ENCODE results near the gene FGF14. TPM values are rescaled to one million over a fixed set of nuclear protein-coding genes. Genes with fewer than 3 reads are reported as not detected.

Gene FGF14
- total RNA-seq, 4 donors from 2014 or later = 0.04 to 1.4 (median 0.38) TPM

GRCh38 chr13:101811881-101812280 lies 590.0 kb downstream of the FGF14 start:
- no peak for TF ChIP-seq POLR2A (IDR thresholded peaks at IDR 0.05)
- TF ChIP-seq, protein P1, sequence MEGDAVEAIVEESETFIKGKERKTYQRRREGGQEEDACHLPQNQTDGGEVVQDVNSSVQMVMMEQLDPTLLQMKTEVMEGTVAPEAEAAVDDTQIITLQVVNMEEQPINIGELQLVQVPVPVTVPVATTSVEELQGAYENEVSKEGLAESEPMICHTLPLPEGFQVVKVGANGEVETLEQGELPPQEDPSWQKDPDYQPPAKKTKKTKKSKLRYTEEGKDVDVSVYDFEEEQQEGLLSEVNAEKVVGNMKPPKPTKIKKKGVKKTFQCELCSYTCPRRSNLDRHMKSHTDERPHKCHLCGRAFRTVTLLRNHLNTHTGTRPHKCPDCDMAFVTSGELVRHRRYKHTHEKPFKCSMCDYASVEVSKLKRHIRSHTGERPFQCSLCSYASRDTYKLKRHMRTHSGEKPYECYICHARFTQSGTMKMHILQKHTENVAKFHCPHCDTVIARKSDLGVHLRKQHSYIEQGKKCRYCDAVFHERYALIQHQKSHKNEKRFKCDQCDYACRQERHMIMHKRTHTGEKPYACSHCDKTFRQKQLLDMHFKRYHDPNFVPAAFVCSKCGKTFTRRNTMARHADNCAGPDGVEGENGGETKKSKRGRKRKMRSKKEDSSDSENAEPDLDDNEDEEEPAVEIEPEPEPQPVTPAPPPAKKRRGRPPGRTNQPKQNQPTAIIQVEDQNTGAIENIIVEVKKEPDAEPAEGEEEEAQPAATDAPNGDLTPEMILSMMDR (IDR thresholded peaks at IDR 0.05) = no peak
- no peaks in the 10 kb centered on the region for H3K27me3 ChIP-seq
- intact Hi-C loops (cut with DNase I) = no loop called here
- DNase-seq = no peak
- H3K4me1 ChIP-seq = no peaks in the 10 kb centered on the region
- H3K27ac ChIP-seq = no peak overlapping the region
- H3K9me3 ChIP-seq = no peaks in the 10 kb centered on the region
- WGBS, 2 donors = 64 to 77% methylated on average over 1 of the region's 1 CpG
- H3K36me3 ChIP-seq = no peaks in the 10 kb centered on the region
- H3K4me3 ChIP-seq (replicated peaks in 1 of 3) = no peak overlapping the region

DNA sequence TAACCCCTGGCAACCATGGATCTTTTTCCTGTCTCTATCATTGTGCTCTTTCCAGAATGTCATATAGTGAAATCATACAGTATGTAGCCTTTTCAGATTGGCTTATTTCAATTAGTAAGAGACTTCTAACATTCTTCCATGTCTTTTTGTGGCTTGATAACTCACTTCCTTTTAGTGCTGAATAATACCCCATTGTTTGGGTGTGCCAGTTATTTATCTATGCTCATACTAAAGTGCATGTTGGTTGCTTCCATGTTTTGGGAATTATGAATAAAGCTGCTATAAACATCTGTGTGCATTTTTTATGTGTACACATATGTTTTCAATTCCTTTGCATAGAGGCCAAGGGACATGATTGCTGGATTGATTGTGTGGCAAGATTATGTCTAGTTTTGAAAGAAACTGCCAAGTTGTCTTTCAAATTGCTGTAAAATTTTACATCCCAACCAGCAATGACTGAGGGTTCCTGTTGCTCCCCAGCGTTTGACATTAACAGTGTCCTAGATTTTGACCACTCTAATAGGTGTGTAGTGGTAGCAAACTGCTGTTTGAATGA lies 590.5 kb downstream of the FGF14 start:
- H3K36me3 ChIP-seq = no peaks in the 10 kb centered on the region
- no peak for DNase-seq
- 80 to 91% methylated on average over 1 of the region's 1 CpG for WGBS, 2 donors
- intact Hi-C loops (cut with DNase I) = no loop called here
- no peaks in the 10 kb centered on the region for H3K27me3 ChIP-seq
- H3K9me3 ChIP-seq = no peaks in the 10 kb centered on the region
- no peaks in the 10 kb centered on the region for H3K4me1 ChIP-seq
- no peak overlapping the region for H3K27ac ChIP-seq
- no peak for TF ChIP-seq POLR2A (IDR thresholded peaks at IDR 0.05)
- TF ChIP-seq, protein P1 (IDR thresholded peaks at IDR 0.05) = no peak
- no peak overlapping the region for H3K4me3 ChIP-seq (replicated peaks in 1 of 3)

GRCh38 chr13:101799196-101799595 lies 602.7 kb downstream of the FGF14 start:
- Histone ChIP-seq H3K9me3 (no peaks in the 10 kb centered on the region), H3K4me3 (replicated peaks in 1 of 3) (no peak overlapping the region), H3K27ac (no peak overlapping the region), H3K4me1 (no peaks in the 10 kb centered on the region), H3K27me3 (no peaks in the 10 kb centered on the region), H3K36me3 (no peaks in the 10 kb centered on the region)
- 67 to 72% methylated on average over 4 of the region's 4 CpGs for WGBS, 2 donors
- no peak for TF ChIP-seq POLR2A (IDR thresholded peaks at IDR 0.05)
- TF ChIP-seq, protein P1 (IDR thresholded peaks at IDR 0.05) = no peak
- intact Hi-C loops (cut with DNase I) = no loop called here
- no peak for DNase-seq

- no peaks in the 10 kb centered on the region for H3K27me3 ChIP-seq
- no peak overlapping the region for H3K27ac ChIP-seq
- WGBS, 2 donors = 54 to 92% methylated on average over 1 of the region's 1 CpG
- no peaks in the 10 kb centered on the region for H3K36me3 ChIP-seq
- H3K4me1 ChIP-seq = no peaks in the 10 kb centered on the region
- no peak for DNase-seq
- H3K4me3 ChIP-seq (replicated peaks in 1 of 3) = no peak overlapping the region
- intact Hi-C loops (cut with DNase I) = no loop called here
- no peaks in the 10 kb centered on the region for H3K9me3 ChIP-seq
- TF ChIP-seq, protein P1 (IDR thresholded peaks at IDR 0.05) = no peak
- TF ChIP-seq POLR2A (IDR thresholded peaks at IDR 0.05) = no peak
Observed at GRCh38 chr13:101798437-101798836, 603.4 kb downstream of the FGF14 start.

DNA sequence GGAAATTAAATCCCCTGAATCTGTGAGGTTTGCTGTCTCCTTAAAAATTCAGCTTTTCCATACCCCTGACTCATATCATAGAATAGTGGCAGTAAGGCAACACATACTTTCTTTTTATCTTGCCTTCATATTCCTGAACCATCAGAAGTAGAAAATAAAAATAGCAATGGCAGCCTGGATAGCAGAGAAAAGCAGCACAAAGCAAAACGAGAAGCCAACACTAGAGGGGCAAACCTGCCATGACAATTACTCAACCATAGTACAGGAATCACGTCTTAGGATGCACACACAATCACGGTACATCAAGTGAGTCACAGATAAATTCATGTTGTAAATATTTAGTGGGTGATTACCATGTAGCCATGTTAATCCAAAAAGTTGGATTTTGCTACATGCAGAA lies 606.4 kb downstream of the FGF14 start:
- intact Hi-C loops (cut with DNase I) = no loop called here
- Histone ChIP-seq H3K9me3 (no peaks in the 10 kb centered on the region), H3K27me3 (no peaks in the 10 kb centered on the region), H3K27ac (no peak overlapping the region), H3K4me3 (replicated peaks in 1 of 3) (no peak overlapping the region), H3K4me1 (no peaks in the 10 kb centered on the region), H3K36me3 (no peaks in the 10 kb centered on the region)
- TF ChIP-seq, protein P1 (IDR thresholded peaks at IDR 0.05) = no peak
- TF ChIP-seq POLR2A (IDR thresholded peaks at IDR 0.05) = no peak
- 66 to 70% methylated on average over 3 of the region's 3 CpGs for WGBS, 2 donors
- DNase-seq = no peak
